Activated naive CD4-positive, alpha-beta T cell treated with anti-CD3 and anti-CD28 coated beads, Interleukin-2, amount 50 U/mL, for 24 hours (primary cell): ENCODE results near the gene NDUFB3.
A peak's percentile ranks its signal among the peaks of the same experiment; 100 is the strongest.

ENCODE experiments used
- H3K27ac Mint-ChIP-seq: one replicate; pipeline ENCODE4 v1.8.0; 2021; ENCODE audit warnings: mild to moderate bottlenecking, mixed read lengths
- H3K27me3 Mint-ChIP-seq: one replicate; pipeline ENCODE4 v1.8.0; 2021; ENCODE audit warnings: mixed read lengths
- H3K36me3 Mint-ChIP-seq: one replicate; pipeline ENCODE4 v1.8.0; 2021; ENCODE audit warnings: mixed read lengths
- H3K4me1 Mint-ChIP-seq: one replicate; pipeline ENCODE4 v1.8.0; 2021; ENCODE audit warnings: mixed read lengths
- H3K4me3 Mint-ChIP-seq: one replicate; pipeline ENCODE4 v1.8.0; 2021; ENCODE audit warnings: mild to moderate bottlenecking, mixed read lengths
- H3K9me3 Mint-ChIP-seq: one replicate; pipeline ENCODE4 v1.8.0; 2021; ENCODE audit warnings: mixed read lengths

NDUFB3 gene

GRCh38 chr2:201064797-201065329 is 6.9 kb upstream of the NDUFB3 start:
- no peaks in the 10 kb centered on the region for H3K27me3 Mint-ChIP-seq
- no peaks in the 10 kb centered on the region for H3K9me3 Mint-ChIP-seq
- H3K27ac Mint-ChIP-seq, result no peak overlapping the region
- H3K4me3 Mint-ChIP-seq, result no peak overlapping the region
- H3K36me3 Mint-ChIP-seq, result peaks cover 2% of the 10 kb centered on the region
- peaks cover 64% of the 10 kb centered on the region for H3K4me1 Mint-ChIP-seq

- Mint-ChIP-seq H3K27me3 (no peaks in the 10 kb centered on the region), H3K9me3 (no peaks in the 10 kb centered on the region), H3K4me1 (peaks cover 66% of the 10 kb centered on the region), H3K36me3 (no peaks in the 10 kb centered on the region), H3K4me3 (peak overlapping the region; percentile 98), H3K27ac (peak overlapping the region; percentile 95)
Observed at GRCh38 chr2:201070948-201071478, 788 bp upstream of the NDUFB3 start.

GRCh38 chr2:201072201-201072530 is 365 bp downstream of the NDUFB3 start:
- peak overlapping the region; percentile 98 for H3K4me3 Mint-ChIP-seq
- peaks cover 59% of the 10 kb centered on the region for H3K4me1 Mint-ChIP-seq

GRCh38 chr2:201073071-201073470 is 1.3 kb downstream of the NDUFB3 start:
- H3K36me3 Mint-ChIP-seq, result no peaks in the 10 kb centered on the region
- no peaks in the 10 kb centered on the region for H3K9me3 Mint-ChIP-seq
- peaks cover 55% of the 10 kb centered on the region for H3K4me1 Mint-ChIP-seq
- H3K27ac Mint-ChIP-seq, result peak overlapping the region; percentile 41
- H3K4me3 Mint-ChIP-seq, result peak overlapping the region; percentile 83
- H3K27me3 Mint-ChIP-seq, result no peaks in the 10 kb centered on the region

More at GRCh38 chr2:201072201-201072530, 365 bp downstream of the NDUFB3 start:
- peak overlapping the region; percentile 95 for H3K27ac Mint-ChIP-seq
- H3K9me3 Mint-ChIP-seq, result no peaks in the 10 kb centered on the region
- no peaks in the 10 kb centered on the region for H3K36me3 Mint-ChIP-seq
- no peaks in the 10 kb centered on the region for H3K27me3 Mint-ChIP-seq

GRCh38 chr2:201074996-201075395 is 3.2 kb downstream of the NDUFB3 start:
- Mint-ChIP-seq H3K4me3 (no peak overlapping the region), H3K27ac (peak overlapping the region; percentile 23), H3K4me1 (peaks cover 43% of the 10 kb centered on the region), H3K9me3 (no peaks in the 10 kb centered on the region), H3K36me3 (no peaks in the 10 kb centered on the region), H3K27me3 (no peaks in the 10 kb centered on the region)

- no peak overlapping the region for H3K27ac Mint-ChIP-seq
- H3K4me1 Mint-ChIP-seq, result peaks cover 11% of the 10 kb centered on the region
- no peak overlapping the region for H3K4me3 Mint-ChIP-seq
- no peaks in the 10 kb centered on the region for H3K9me3 Mint-ChIP-seq
- peaks cover 2% of the 10 kb centered on the region for H3K36me3 Mint-ChIP-seq
- no peaks in the 10 kb centered on the region for H3K27me3 Mint-ChIP-seq
Observed at GRCh38 chr2:201084863-201085262, 13.1 kb downstream of the NDUFB3 start.

GRCh38 chr2:201090574-201090973 is 18.8 kb downstream of the NDUFB3 start:
- peaks cover 3% of the 10 kb centered on the region for H3K4me1 Mint-ChIP-seq
- H3K27me3 Mint-ChIP-seq, result no peaks in the 10 kb centered on the region
- H3K27ac Mint-ChIP-seq, result no peak overlapping the region
- H3K9me3 Mint-ChIP-seq, result no peaks in the 10 kb centered on the region
- H3K4me3 Mint-ChIP-seq, result no peak overlapping the region
- peaks cover 2% of the 10 kb centered on the region for H3K36me3 Mint-ChIP-seq

- Mint-ChIP-seq H3K27me3 (no peaks in the 10 kb centered on the region), H3K36me3 (peaks cover 2% of the 10 kb centered on the region), H3K4me3 (no peak overlapping the region), H3K4me1 (peaks cover 3% of the 10 kb centered on the region), H3K27ac (no peak overlapping the region), H3K9me3 (no peaks in the 10 kb centered on the region)
Observed at GRCh38 chr2:201093573-201093972, 21.8 kb downstream of the NDUFB3 start.

- no peak overlapping the region for H3K4me3 Mint-ChIP-seq
- no peaks in the 10 kb centered on the region for H3K27me3 Mint-ChIP-seq
- no peaks in the 10 kb centered on the region for H3K9me3 Mint-ChIP-seq
- no peak overlapping the region for H3K27ac Mint-ChIP-seq
- H3K4me1 Mint-ChIP-seq, result no peaks in the 10 kb centered on the region
- no peaks in the 10 kb centered on the region for H3K36me3 Mint-ChIP-seq
Observed at GRCh38 chr2:201100497-201100896, 28.7 kb downstream of the NDUFB3 start.

- Mint-ChIP-seq H3K4me3 (no peak overlapping the region), H3K27ac (no peak overlapping the region), H3K9me3 (no peaks in the 10 kb centered on the region), H3K27me3 (no peaks in the 10 kb centered on the region), H3K36me3 (peaks cover 4% of the 10 kb centered on the region), H3K4me1 (no peaks in the 10 kb centered on the region)
Observed at GRCh38 chr2:201105759-201106158, 34.0 kb downstream of the NDUFB3 start.

GRCh38 chr2:201107624-201108023 is 35.8 kb downstream of the NDUFB3 start:
- no peak overlapping the region for H3K27ac Mint-ChIP-seq
- no peak overlapping the region for H3K4me3 Mint-ChIP-seq
- no peaks in the 10 kb centered on the region for H3K27me3 Mint-ChIP-seq
- peaks cover 4% of the 10 kb centered on the region for H3K36me3 Mint-ChIP-seq
- no peaks in the 10 kb centered on the region for H3K9me3 Mint-ChIP-seq
- H3K4me1 Mint-ChIP-seq, result no peaks in the 10 kb centered on the region

GRCh38 chr2:201108341-201108740 is 36.5 kb downstream of the NDUFB3 start:
- H3K27ac Mint-ChIP-seq, result no peak overlapping the region
- H3K27me3 Mint-ChIP-seq, result no peaks in the 10 kb centered on the region
- no peaks in the 10 kb centered on the region for H3K9me3 Mint-ChIP-seq
- no peak overlapping the region for H3K4me3 Mint-ChIP-seq
- H3K4me1 Mint-ChIP-seq, result peaks cover 1% of the 10 kb centered on the region
- H3K36me3 Mint-ChIP-seq, result peaks cover 4% of the 10 kb centered on the region

- Mint-ChIP-seq H3K4me1 (peaks cover 6% of the 10 kb centered on the region), H3K4me3 (no peak overlapping the region), H3K27me3 (no peaks in the 10 kb centered on the region), H3K36me3 (peaks cover 4% of the 10 kb centered on the region), H3K27ac (no peak overlapping the region), H3K9me3 (no peaks in the 10 kb centered on the region)
Observed at GRCh38 chr2:201109186-201109585, 37.4 kb downstream of the NDUFB3 start.

GRCh38 chr2:201110615-201111014 is 38.8 kb downstream of the NDUFB3 start:
- Mint-ChIP-seq H3K27me3 (no peaks in the 10 kb centered on the region), H3K27ac (no peak overlapping the region), H3K9me3 (no peaks in the 10 kb centered on the region), H3K36me3 (peaks cover 6% of the 10 kb centered on the region), H3K4me3 (no peak overlapping the region), H3K4me1 (peaks cover 20% of the 10 kb centered on the region)

- Mint-ChIP-seq H3K4me3 (no peak overlapping the region), H3K27ac (no peak overlapping the region), H3K27me3 (no peaks in the 10 kb centered on the region), H3K36me3 (peaks cover 6% of the 10 kb centered on the region), H3K9me3 (no peaks in the 10 kb centered on the region), H3K4me1 (peaks cover 24% of the 10 kb centered on the region)
Observed at GRCh38 chr2:201111096-201111495, 39.3 kb downstream of the NDUFB3 start.

GRCh38 chr2:201114350-201114749 is 42.5 kb downstream of the NDUFB3 start:
- Mint-ChIP-seq H3K4me1 (peaks cover 24% of the 10 kb centered on the region), H3K27ac (no peak overlapping the region), H3K9me3 (no peaks in the 10 kb centered on the region), H3K27me3 (no peaks in the 10 kb centered on the region), H3K4me3 (peak overlapping the region; percentile 96), H3K36me3 (peaks cover 4% of the 10 kb centered on the region)

- H3K9me3 Mint-ChIP-seq, result no peaks in the 10 kb centered on the region
- H3K36me3 Mint-ChIP-seq, result peaks cover 5% of the 10 kb centered on the region
- no peak overlapping the region for H3K27ac Mint-ChIP-seq
- no peaks in the 10 kb centered on the region for H3K27me3 Mint-ChIP-seq
- H3K4me3 Mint-ChIP-seq, result peak overlapping the region; percentile 96
- peaks cover 24% of the 10 kb centered on the region for H3K4me1 Mint-ChIP-seq
Observed at GRCh38 chr2:201114846-201115245, 43.0 kb downstream of the NDUFB3 start.
